ENCODE measurements around the gene PPRC1. TPM values are rescaled to one million over a fixed set of nuclear protein-coding genes. Genes with fewer than 3 reads are reported as not detected.
A peak's percentile ranks its signal among the peaks of the same experiment; 100 is the strongest.

The PPRC1 gene, protein sequence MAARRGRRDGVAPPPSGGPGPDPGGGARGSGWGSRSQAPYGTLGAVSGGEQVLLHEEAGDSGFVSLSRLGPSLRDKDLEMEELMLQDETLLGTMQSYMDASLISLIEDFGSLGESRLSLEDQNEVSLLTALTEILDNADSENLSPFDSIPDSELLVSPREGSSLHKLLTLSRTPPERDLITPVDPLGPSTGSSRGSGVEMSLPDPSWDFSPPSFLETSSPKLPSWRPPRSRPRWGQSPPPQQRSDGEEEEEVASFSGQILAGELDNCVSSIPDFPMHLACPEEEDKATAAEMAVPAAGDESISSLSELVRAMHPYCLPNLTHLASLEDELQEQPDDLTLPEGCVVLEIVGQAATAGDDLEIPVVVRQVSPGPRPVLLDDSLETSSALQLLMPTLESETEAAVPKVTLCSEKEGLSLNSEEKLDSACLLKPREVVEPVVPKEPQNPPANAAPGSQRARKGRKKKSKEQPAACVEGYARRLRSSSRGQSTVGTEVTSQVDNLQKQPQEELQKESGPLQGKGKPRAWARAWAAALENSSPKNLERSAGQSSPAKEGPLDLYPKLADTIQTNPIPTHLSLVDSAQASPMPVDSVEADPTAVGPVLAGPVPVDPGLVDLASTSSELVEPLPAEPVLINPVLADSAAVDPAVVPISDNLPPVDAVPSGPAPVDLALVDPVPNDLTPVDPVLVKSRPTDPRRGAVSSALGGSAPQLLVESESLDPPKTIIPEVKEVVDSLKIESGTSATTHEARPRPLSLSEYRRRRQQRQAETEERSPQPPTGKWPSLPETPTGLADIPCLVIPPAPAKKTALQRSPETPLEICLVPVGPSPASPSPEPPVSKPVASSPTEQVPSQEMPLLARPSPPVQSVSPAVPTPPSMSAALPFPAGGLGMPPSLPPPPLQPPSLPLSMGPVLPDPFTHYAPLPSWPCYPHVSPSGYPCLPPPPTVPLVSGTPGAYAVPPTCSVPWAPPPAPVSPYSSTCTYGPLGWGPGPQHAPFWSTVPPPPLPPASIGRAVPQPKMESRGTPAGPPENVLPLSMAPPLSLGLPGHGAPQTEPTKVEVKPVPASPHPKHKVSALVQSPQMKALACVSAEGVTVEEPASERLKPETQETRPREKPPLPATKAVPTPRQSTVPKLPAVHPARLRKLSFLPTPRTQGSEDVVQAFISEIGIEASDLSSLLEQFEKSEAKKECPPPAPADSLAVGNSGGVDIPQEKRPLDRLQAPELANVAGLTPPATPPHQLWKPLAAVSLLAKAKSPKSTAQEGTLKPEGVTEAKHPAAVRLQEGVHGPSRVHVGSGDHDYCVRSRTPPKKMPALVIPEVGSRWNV (N-terminal part only)
- total RNA-seq (2022) (50.4 and 68.2 TPM in 2 replicates), Bru-seq, nascent RNA (percentile 83 among the genes with signal in this experiment), BruChase-seq, experiment 1, labeled RNA remaining after a 6-hour chase (percentile 75 among the genes with signal in this experiment), BruChase-seq, experiment 2, labeled RNA remaining after a 2-hour chase (percentile 89 among the genes with signal in this experiment)
- long read RNA-seq, full-length matches to known transcripts: 84 of 212 reads
- long read RNA-seq, partial matches to known transcripts: 68 of 212 reads
- long read RNA-seq, other reads (novel, unspliced or antisense): 60 of 212 reads

DNA sequence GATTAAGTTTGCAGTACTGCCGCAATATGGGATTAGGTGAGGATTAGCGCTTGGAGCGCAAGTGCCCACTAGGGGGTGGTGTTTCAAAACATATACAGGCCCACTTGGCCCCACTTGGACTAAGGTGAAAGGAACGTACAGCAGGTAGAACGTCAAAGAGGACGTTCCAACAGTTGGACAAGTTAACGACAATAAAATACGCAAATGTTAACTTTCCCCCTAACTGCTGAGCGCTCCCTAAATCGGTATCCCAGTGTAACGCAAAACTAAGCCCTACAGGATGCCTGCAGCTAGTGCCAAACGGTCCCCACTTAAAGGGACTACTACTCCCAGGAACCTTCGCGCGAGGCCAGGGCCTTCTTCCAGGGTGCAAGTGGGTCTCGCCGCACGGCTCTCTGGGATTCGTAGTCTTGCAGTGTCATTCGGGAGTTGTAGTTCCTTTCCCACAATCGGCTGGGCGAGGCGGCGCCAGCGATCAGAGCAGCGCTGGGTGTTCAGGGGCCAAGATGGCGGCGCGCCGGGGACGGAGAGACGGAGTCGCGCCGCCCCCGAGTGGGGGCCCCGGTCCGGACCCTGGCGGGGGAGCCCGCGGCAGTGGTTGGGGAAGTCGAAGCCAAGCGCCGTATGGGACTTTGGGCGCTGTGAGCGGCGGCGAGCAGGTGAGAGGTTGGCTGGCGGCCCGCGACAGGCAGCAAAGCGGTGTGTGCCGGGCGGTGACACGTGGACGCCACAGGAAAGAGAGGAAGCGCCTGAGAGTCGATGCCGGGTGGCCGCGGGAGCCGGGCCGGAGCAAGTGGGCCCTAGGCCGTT, at the start of gene PPRC1:
TSS of gene PPRC1 (plus strand) at position 478 of the 810 bp plus-strand sequence. CDS start at position 507, 29 bp downstream.
- H3K9me3 Mint-ChIP-seq (ENCODE audit: unreplicated experiment): no peaks in the 10 kb centered on the region
- ChIA-PET POLR2A (interaction anchor here (0.5 to 2.7 kb wide), 15 partner anchors 8 to 324 kb away, joined by 3 to 12 read pairs (median 4); no protein-coding TSS in a partner anchor), CTCF (interaction anchor here (0.6 to 1.5 kb wide), 9 partner anchors 9 to 512 kb away, joined by 3 to 6 read pairs (median 4); partner anchors contain the start of gene TRIM8)
- H3K4me3 Mint-ChIP-seq (ENCODE audit: unreplicated experiment): peak within 1 kb of the TSS; percentile 93
- H3K4me1 Mint-ChIP-seq (ENCODE audit: insufficient read depth, unreplicated experiment): peaks cover 37% of the 10 kb centered on the region
- peak within 1 kb of the TSS; percentile 96 for H3K27ac Mint-ChIP-seq (ENCODE audit: low read depth, unreplicated experiment)
- no peaks in the 10 kb centered on the region for H3K27me3 Mint-ChIP-seq (ENCODE audit: insufficient read depth, unreplicated experiment)
- BruUV-seq (replicated peaks): no TSS peak
- intact Hi-C loops (cut with micrococcal nuclease): loop anchor here (1.0 kb wide), 2 partner anchors 20 to 67 kb away; partner anchors contain the start of genes HPS6 and NOLC1
- DNase-seq (ENCODE audit: unreplicated experiment): peak; percentile 99
- TF ChIP-seq, protein P1, sequence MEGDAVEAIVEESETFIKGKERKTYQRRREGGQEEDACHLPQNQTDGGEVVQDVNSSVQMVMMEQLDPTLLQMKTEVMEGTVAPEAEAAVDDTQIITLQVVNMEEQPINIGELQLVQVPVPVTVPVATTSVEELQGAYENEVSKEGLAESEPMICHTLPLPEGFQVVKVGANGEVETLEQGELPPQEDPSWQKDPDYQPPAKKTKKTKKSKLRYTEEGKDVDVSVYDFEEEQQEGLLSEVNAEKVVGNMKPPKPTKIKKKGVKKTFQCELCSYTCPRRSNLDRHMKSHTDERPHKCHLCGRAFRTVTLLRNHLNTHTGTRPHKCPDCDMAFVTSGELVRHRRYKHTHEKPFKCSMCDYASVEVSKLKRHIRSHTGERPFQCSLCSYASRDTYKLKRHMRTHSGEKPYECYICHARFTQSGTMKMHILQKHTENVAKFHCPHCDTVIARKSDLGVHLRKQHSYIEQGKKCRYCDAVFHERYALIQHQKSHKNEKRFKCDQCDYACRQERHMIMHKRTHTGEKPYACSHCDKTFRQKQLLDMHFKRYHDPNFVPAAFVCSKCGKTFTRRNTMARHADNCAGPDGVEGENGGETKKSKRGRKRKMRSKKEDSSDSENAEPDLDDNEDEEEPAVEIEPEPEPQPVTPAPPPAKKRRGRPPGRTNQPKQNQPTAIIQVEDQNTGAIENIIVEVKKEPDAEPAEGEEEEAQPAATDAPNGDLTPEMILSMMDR (IDR thresholded peaks at IDR 0.05; ENCODE audit: unreplicated experiment): peak; percentile 65
- peaks cover 21% of the 10 kb centered on the region for H3K36me3 Mint-ChIP-seq (ENCODE audit: insufficient read depth, unreplicated experiment)

DNA sequence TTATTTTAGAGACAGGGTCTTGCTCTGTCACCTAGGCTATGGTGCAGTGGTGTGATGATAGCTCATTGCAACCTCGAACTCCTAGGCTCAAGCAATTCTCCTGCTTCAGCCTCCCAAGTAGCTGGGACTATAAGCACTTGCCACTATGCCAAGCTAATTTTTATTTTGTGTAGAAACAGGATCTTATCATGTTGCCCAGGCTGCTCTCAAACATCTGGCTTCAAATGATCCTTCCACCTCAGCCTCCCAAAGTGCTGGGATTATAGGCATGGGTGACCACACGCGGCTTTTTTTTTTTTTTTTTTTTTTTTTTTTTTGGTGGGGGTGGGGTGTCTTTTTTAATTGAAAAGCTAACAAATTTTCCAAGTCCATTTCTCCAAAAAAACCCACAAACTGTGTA, 49.3 kb upstream of the PPRC1 start:
- ChIA-PET POLR2A (no interaction called here), CTCF (interaction anchor here (0.8 to 3.6 kb wide), 4 partner anchors 10 to 195 kb away, joined by 3 to 36 read pairs (median 4); no protein-coding TSS in a partner anchor)
- no peak for DNase-seq (ENCODE audit: unreplicated experiment)
- intact Hi-C loops (cut with micrococcal nuclease): no loop called here
- Mint-ChIP-seq H3K9me3 (ENCODE audit: unreplicated experiment) (no peaks in the 10 kb centered on the region), H3K4me1 (ENCODE audit: insufficient read depth, unreplicated experiment) (no peaks in the 10 kb centered on the region), H3K4me3 (ENCODE audit: unreplicated experiment) (no peak overlapping the region), H3K27ac (ENCODE audit: low read depth, unreplicated experiment) (no peak overlapping the region), H3K36me3 (ENCODE audit: insufficient read depth, unreplicated experiment) (no peaks in the 10 kb centered on the region), H3K27me3 (ENCODE audit: insufficient read depth, unreplicated experiment) (peaks cover 11% of the 10 kb centered on the region)
- TF ChIP-seq, protein P1 (IDR thresholded peaks at IDR 0.05; ENCODE audit: unreplicated experiment): no peak
- no TSS peak for BruUV-seq (replicated peaks)

DNA sequence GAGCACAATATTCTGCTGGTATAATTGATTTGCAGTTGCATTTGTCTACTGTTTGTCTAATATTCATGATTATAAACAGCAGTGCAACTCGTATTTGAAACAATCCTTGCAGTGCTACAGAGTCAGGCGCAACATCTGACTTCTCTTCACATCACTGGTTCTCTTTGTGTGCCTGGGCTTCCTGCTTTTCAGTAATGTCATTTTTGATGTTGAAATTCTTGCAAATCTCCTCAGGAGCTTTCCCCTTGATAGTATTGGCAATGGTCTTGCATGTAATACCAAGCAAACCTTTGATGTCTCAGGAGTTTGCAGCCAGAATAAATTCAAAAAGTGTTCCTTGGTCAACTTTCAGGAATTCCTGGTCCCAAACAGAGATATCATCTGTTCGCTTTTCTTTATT, 47.5 kb upstream of the PPRC1 start:
- Mint-ChIP-seq H3K4me1 (ENCODE audit: insufficient read depth, unreplicated experiment) (no peaks in the 10 kb centered on the region), H3K4me3 (ENCODE audit: unreplicated experiment) (no peak overlapping the region), H3K27ac (ENCODE audit: low read depth, unreplicated experiment) (no peak overlapping the region), H3K9me3 (ENCODE audit: unreplicated experiment) (no peaks in the 10 kb centered on the region), H3K27me3 (ENCODE audit: insufficient read depth, unreplicated experiment) (peaks cover 12% of the 10 kb centered on the region), H3K36me3 (ENCODE audit: insufficient read depth, unreplicated experiment) (no peaks in the 10 kb centered on the region)
- ChIA-PET CTCF (interaction anchor here (0.6 kb wide), 1 partner anchor 733 kb away, joined by 4 read pairs; no protein-coding TSS in a partner anchor), POLR2A (no interaction called here)
- intact Hi-C loops (cut with micrococcal nuclease): no loop called here
- BruUV-seq (replicated peaks): no TSS peak
- TF ChIP-seq, protein P1 (IDR thresholded peaks at IDR 0.05; ENCODE audit: unreplicated experiment): no peak
- DNase-seq (ENCODE audit: unreplicated experiment): no peak
